HepG2 (cell line): ENCODE results near the gene SIK3. TPM values are rescaled to one million over a fixed set of nuclear protein-coding genes. Genes with fewer than 3 reads are reported as not detected.

Experiments
- ATF1 ChIP-seq: IDR thresholded peaks from 2 replicates; pipeline ENCODE4 v1.6.1; 2016; ENCODE audit warnings: mild to moderate bottlenecking, control low read depth
- ATF7-NPFF ChIP-seq: sonication (generic); formaldehyde crosslinking; IDR thresholded peaks from 2 replicates; pipeline ENCODE4 v1.8.1; 2023; ENCODE audit warnings: mild to moderate bottlenecking, low read depth, missing genetic modification reagents, moderate library complexity
- BCL6 ChIP-seq: IDR thresholded peaks from 2 replicates; pipeline ENCODE4 v1.6.1; 2016; ENCODE audit warnings: missing genetic modification reagents, missing compliant biosample characterization
- LBX2 ChIP-seq: sonication (generic); formaldehyde crosslinking; IDR thresholded peaks from 2 replicates; pipeline ENCODE4 v1.5.0; 2020; ENCODE audit warnings: missing genetic modification reagents, mild to moderate bottlenecking, borderline replicate concordance
- NFATC3 ChIP-seq: sonication (generic); formaldehyde crosslinking; IDR thresholded peaks from 2 replicates; pipeline ENCODE4 v1.5.1; 2020; ENCODE audit warnings: mild to moderate bottlenecking, missing genetic modification reagents
- PRDM15 ChIP-seq: sonication (generic); formaldehyde crosslinking; IDR thresholded peaks from 2 replicates; pipeline ENCODE4 v1.4.0; 2020; ENCODE audit warnings: missing genetic modification reagents
- SNAPC2 ChIP-seq: sonication (generic); formaldehyde crosslinking; IDR thresholded peaks from 2 replicates; pipeline ENCODE4 v1.8.1; 2022; ENCODE audit warnings: mild to moderate bottlenecking, missing genetic modification reagents
- TRIM22 ChIP-seq: fragments of 450-650 bp; IDR thresholded peaks from 2 replicates; pipeline ENCODE4 v1.6.1; 2017
- USF2 ChIP-seq, 2 experiments: sonication (generic) in 1 of 2; formaldehyde crosslinking in 1 of 2; IDR thresholded peaks; 2 replicates each; pipeline versions ENCODE4 v1.5.1 to v1.6.1; 2011 to 2020; ENCODE audit warnings: borderline replicate concordance in 1 of 2, low read depth in 1 of 2, low read length in 1 of 2, mild to moderate bottlenecking in 1 of 2, missing genetic modification reagents in 1 of 2, moderate library complexity in 1 of 2
- ZNF225 ChIP-seq: sonication (generic); formaldehyde crosslinking; IDR thresholded peaks from 2 replicates; pipeline ENCODE4 v1.4.0; 2020; ENCODE audit warnings: mild to moderate bottlenecking, missing genetic modification reagents
- ZNF235 ChIP-seq: sonication (generic); formaldehyde crosslinking; IDR thresholded peaks from 2 replicates; pipeline ENCODE4 v1.8.1; 2023; ENCODE audit warnings: mild to moderate bottlenecking, missing genetic modification reagents, borderline replicate concordance
- ZNF251 ChIP-seq: sonication (generic); formaldehyde crosslinking; IDR thresholded peaks from 2 replicates; pipeline ENCODE4 v1.9.0; 2021; ENCODE audit warnings: mild to moderate bottlenecking, missing genetic modification reagents
- ZNF264 ChIP-seq: sonication (generic); formaldehyde crosslinking; IDR thresholded peaks from 2 replicates; pipeline ENCODE4 v1.4.0; 2020; ENCODE audit warnings: missing genetic modification reagents
- ZNF460 ChIP-seq: sonication (generic); formaldehyde crosslinking; IDR thresholded peaks from 2 replicates; pipeline ENCODE4 v1.5.1; 2020; ENCODE audit warnings: missing genetic modification reagents, mild to moderate bottlenecking, borderline replicate concordance
- ZSCAN5A ChIP-seq: sonication (generic); formaldehyde crosslinking; IDR thresholded peaks from 2 replicates; pipeline ENCODE4 v1.8.0; 2022; ENCODE audit warnings: mild to moderate bottlenecking, missing genetic modification reagents, borderline replicate concordance
- polyA plus RNA-seq, 8 experiments: library from polyadenylated mRNA; depleted of rRNA in 3 of 8; stranded (reverse) in 7 of 8; unstranded in 1 of 8; fragments of >200 nt; fragmentation: Illumina TruSeq in 4 of 8; extraction: Trizol in 4 of 8; gene quantifications; 2 replicates each; pipeline versions ENCODE4 v1.2.1 to v1.2.3, GENCODE V29; 2011 to 2016; ENCODE audit warnings: low read depth in 4 of 8, missing spikeins in 1 of 8, mixed read lengths in 1 of 8; ENCODE audit not compliant: insufficient read depth in 1 of 8
- total RNA-seq, 5 experiments: library from RNA; depleted of rRNA; stranded (reverse); fragments of >200 nt; fragmentation: Illumina TruSeq; extraction: Trizol; gene quantifications; 2 replicates each; pipeline ENCODE4 v1.2.3, GENCODE V29; 2016; ENCODE audit warnings: low read depth in 1 of 5

Gene SIK3
- total and polyA plus RNA-seq, 2 of the 13 experiments (the other 11 are each of a cell fraction or from before 2014, with no cell fraction given) = 5.7 to 9.8 TPM

- no peak for TF ChIP-seq USF2 (IDR thresholded peaks at IDR 0.05; ENCODE audit: low read depth, low read length)
- TF ChIP-seq USF2 (CRISPR knock-in tag; IDR thresholded peaks at IDR 0.05; ENCODE audit: borderline replicate concordance) = no peak
- no peak for TF ChIP-seq PRDM15 (CRISPR knock-in tag)
- TF ChIP-seq ATF1 (CRISPR knock-in tag) = 0 out of 2 replicates have a peak, but pooled peaks have one; percentile 40
- peak; percentile 31; the same call in 1 of the 2 replicates for TF ChIP-seq ZNF460 (CRISPR knock-in tag)
- TF ChIP-seq ZNF264 (CRISPR knock-in tag) = peak; percentile 89
- no peak for TF ChIP-seq NFATC3 (CRISPR knock-in tag)
- peak; percentile 83 for TF ChIP-seq BCL6 (CRISPR knock-in tag)
- TF ChIP-seq ZSCAN5A = 0 out of 2 replicates have a peak, but pooled peaks have one; percentile 4
- TF ChIP-seq LBX2 = no peak
- TF ChIP-seq ZNF235 = 0 out of 2 replicates have a peak, but pooled peaks have one; percentile 70
- TF ChIP-seq ZNF251 = no peak
- 0 out of 2 replicates have a peak, but pooled peaks have one; percentile 16 for TF ChIP-seq ATF7-NPFF (CRISPR knock-in tag)
- no peak for TF ChIP-seq TRIM22
- no peak for TF ChIP-seq SNAPC2 (CRISPR knock-in tag)
- 0 out of 2 replicates have a peak, but pooled peaks have one; percentile 61 for TF ChIP-seq ZNF225
Measured at GRCh38 chr11:116826751-116827431, 271.3 kb downstream of the SIK3 start (continued).
